ENCODE data around the gene DPP4.

The DPP4 gene

GRCh38 chr2:161976917-161977316, 97.1 kb downstream of the DPP4 start:
- Histone ChIP-seq H3K9me3 (ENCODE audit: insufficient read depth, low read length) (no peaks in the 10 kb centered on the region), H2AFZ (ENCODE audit: low read depth, low read length) (no peak overlapping the region), H3K4me2 (ENCODE audit: low read length) (no peak overlapping the region), H4K20me1 (ENCODE audit: insufficient read depth, low read length) (no peaks in the 10 kb centered on the region), H3K27ac (ENCODE audit: low read length) (no peak overlapping the region), H3K79me2 (ENCODE audit: low read length) (no peaks in the 10 kb centered on the region), H3K4me3 (ENCODE audit: low read length) (no peak overlapping the region), H3K4me1 (ENCODE audit: low read length) (peaks cover 26% of the 10 kb centered on the region), H3K27me3 (ENCODE audit: low read depth, low read length) (no peaks in the 10 kb centered on the region), H3K9ac (ENCODE audit: low read length) (no peak overlapping the region), H3K36me3 (replicated peaks; ENCODE audit: low read depth, low read length) (no peaks in the 10 kb centered on the region)
- TF ChIP-seq EZH2phosphoT487 (IDR thresholded peaks at IDR 0.05; ENCODE audit: low read depth), result no peak
- no peak for TF ChIP-seq CTCF (IDR thresholded peaks at IDR 0.05; ENCODE audit: low read depth, low read length)

GRCh38 chr2:161976295-161976694, 97.7 kb downstream of the DPP4 start:
- peaks cover 26% of the 10 kb centered on the region for H3K4me1 ChIP-seq (ENCODE audit: low read length)
- no peaks in the 10 kb centered on the region for H3K9me3 ChIP-seq (ENCODE audit: insufficient read depth, low read length)
- no peak overlapping the region for H3K4me3 ChIP-seq (ENCODE audit: low read length)
- H2AFZ ChIP-seq (ENCODE audit: low read depth, low read length), result no peak overlapping the region
- H3K4me2 ChIP-seq (ENCODE audit: low read length), result no peak overlapping the region
- TF ChIP-seq EZH2phosphoT487 (IDR thresholded peaks at IDR 0.05; ENCODE audit: low read depth), result no peak
- TF ChIP-seq CTCF (IDR thresholded peaks at IDR 0.05; ENCODE audit: low read depth, low read length), result no peak
- no peaks in the 10 kb centered on the region for H3K27me3 ChIP-seq (ENCODE audit: low read depth, low read length)
- no peak overlapping the region for H3K9ac ChIP-seq (ENCODE audit: low read length)
- H3K27ac ChIP-seq (ENCODE audit: low read length), result no peak overlapping the region
- no peaks in the 10 kb centered on the region for H3K36me3 ChIP-seq (replicated peaks; ENCODE audit: low read depth, low read length)
- H4K20me1 ChIP-seq (ENCODE audit: insufficient read depth, low read length), result no peaks in the 10 kb centered on the region
- no peaks in the 10 kb centered on the region for H3K79me2 ChIP-seq (ENCODE audit: low read length)

GRCh38 chr2:161975813-161976160, 98.2 kb downstream of the DPP4 start:
- H3K9me3 ChIP-seq (ENCODE audit: insufficient read depth, low read length), result no peaks in the 10 kb centered on the region
- H2AFZ ChIP-seq (ENCODE audit: low read depth, low read length), result no peak overlapping the region
- H3K4me1 ChIP-seq (ENCODE audit: low read length), result peaks cover 26% of the 10 kb centered on the region
- H3K36me3 ChIP-seq (replicated peaks; ENCODE audit: low read depth, low read length), result no peaks in the 10 kb centered on the region
- H3K4me2 ChIP-seq (ENCODE audit: low read length), result no peak overlapping the region
- H3K27me3 ChIP-seq (ENCODE audit: low read depth, low read length), result no peaks in the 10 kb centered on the region
- no peak overlapping the region for H3K4me3 ChIP-seq (ENCODE audit: low read length)
- no peaks in the 10 kb centered on the region for H3K79me2 ChIP-seq (ENCODE audit: low read length)
- no peak overlapping the region for H3K27ac ChIP-seq (ENCODE audit: low read length)
- no peak overlapping the region for H3K9ac ChIP-seq (ENCODE audit: low read length)
- no peaks in the 10 kb centered on the region for H4K20me1 ChIP-seq (ENCODE audit: insufficient read depth, low read length)
- TF ChIP-seq CTCF (IDR thresholded peaks at IDR 0.05; ENCODE audit: low read depth, low read length) (no peak), EZH2phosphoT487 (IDR thresholded peaks at IDR 0.05; ENCODE audit: low read depth) (no peak)

- Histone ChIP-seq H3K4me2 (ENCODE audit: low read length) (no peak overlapping the region; the same call in 1 of the 2 replicates), H3K4me1 (ENCODE audit: low read length) (peaks cover 26% of the 10 kb centered on the region), H3K36me3 (replicated peaks; ENCODE audit: low read depth, low read length) (no peaks in the 10 kb centered on the region), H3K79me2 (ENCODE audit: low read length) (no peaks in the 10 kb centered on the region), H3K27me3 (ENCODE audit: low read depth, low read length) (no peaks in the 10 kb centered on the region), H3K27ac (ENCODE audit: low read length) (no peak overlapping the region), H4K20me1 (ENCODE audit: insufficient read depth, low read length) (no peaks in the 10 kb centered on the region), H3K9ac (ENCODE audit: low read length) (no peak overlapping the region), H3K4me3 (ENCODE audit: low read length) (no peak overlapping the region), H3K9me3 (ENCODE audit: insufficient read depth, low read length) (no peaks in the 10 kb centered on the region), H2AFZ (ENCODE audit: low read depth, low read length) (no peak overlapping the region)
- TF ChIP-seq EZH2phosphoT487 (IDR thresholded peaks at IDR 0.05; ENCODE audit: low read depth), result no peak
- TF ChIP-seq CTCF (IDR thresholded peaks at IDR 0.05; ENCODE audit: low read depth, low read length), result no peak
Observed at GRCh38 chr2:161975062-161975812, 98.8 kb downstream of the DPP4 start.
